Measurements from ENCODE around the gene OXCT1.
"Not testable (repeated sequence)": the region's sequence is repeated elsewhere in the genome, so short reads cannot be mapped to it uniquely, and the experiment has no call there.

The OXCT1 gene

DNA sequence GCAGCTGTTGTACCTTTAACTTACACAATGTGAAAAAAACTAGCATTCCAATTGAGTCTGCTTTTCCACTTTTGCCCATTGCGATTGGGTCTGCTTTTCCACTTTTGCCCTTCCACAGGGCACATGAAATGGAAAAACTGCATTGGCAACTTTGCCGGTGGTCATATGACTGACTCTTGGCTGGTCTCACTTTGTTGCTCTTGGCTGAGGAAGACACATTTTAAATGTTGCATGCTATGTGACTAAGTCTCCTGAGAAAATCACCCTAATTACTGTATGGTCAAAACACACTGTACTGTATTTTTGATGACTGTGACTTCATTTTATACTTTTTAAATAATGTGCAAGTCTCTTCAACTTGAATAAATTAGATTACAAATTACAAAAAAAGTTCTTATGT, 1.6 kb upstream of the OXCT1 start:
- DNase-seq: no peak

DNA sequence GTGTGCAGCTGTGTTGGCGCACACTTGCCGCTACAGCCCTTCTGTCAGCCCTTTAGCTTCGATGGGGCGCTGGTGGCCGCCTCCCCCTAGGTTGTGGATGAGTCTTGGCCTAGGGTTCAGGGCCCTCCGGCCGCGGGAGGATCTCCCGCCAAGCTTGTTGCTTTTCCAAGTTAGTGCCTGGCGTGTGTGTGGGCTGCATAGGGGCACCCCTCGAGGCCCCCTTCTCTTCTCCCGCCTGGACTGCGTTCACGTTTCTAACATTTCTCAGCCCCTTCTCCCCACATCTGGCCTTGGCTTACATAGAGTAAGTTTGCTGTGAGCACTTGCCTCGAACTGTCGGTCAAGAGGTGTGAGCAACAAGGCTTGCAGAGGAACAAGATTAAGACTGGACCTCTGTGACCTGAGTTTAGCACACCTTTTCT, 413 bp upstream of the OXCT1 start:
- DNase-seq: no peak

DNA sequence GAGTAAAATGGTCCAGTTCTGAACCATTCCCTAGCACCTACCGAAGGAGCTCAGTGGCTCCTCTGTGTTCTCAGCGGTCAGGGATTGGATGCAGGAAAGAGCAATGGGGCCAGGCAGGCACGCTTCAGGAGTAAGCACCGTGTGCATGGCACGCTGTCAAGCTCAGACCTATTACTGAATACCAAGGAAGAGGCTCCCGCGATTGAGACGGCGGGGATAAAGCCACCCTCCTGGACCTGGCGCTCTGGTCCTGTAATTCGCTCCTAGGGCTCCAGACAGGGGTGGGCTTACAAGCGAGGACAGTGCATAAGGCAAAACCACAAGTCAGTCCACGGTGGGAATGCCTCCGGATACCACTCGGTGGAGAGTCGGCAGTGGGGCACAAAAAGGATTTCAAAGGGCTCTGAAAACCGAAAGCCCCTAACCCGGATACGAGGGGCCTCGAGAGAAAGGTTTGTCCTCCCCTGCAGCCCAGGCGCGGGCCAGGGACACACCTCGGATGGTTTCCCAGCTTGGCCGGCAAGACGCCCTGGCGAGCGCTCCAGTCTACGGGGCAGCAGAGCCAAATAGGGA, 988 bp downstream of the OXCT1 start:
- no peak for DNase-seq

DNA sequence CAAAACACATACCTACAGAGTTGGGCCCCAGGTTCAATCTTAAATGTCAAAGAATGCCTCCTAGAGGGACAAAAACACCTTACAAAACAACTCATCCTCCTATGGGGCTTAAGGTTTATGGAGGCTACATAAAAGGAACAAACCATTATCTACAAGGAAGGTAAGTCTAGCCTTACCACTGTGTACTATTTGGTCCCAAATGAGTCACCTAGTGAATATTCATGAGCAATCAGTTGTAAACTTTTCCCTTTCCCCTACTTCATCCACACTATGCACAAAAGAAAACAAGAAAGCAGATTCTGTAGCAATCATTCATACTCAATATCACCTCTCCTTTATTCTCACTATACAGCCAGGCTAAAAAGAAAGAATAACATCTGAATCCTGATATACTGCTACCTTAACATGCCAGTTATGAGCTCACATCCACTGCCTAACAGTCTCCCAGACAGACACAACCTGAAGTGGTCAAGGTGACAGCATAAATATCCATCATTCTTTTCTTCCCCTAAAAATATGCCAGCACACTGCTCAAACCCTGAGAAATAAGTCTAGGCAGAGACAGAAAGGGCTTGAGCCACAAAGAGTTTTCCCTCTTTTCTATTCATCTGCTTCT, 6.2 kb downstream of the OXCT1 start:
- no peak for DNase-seq

DNA sequence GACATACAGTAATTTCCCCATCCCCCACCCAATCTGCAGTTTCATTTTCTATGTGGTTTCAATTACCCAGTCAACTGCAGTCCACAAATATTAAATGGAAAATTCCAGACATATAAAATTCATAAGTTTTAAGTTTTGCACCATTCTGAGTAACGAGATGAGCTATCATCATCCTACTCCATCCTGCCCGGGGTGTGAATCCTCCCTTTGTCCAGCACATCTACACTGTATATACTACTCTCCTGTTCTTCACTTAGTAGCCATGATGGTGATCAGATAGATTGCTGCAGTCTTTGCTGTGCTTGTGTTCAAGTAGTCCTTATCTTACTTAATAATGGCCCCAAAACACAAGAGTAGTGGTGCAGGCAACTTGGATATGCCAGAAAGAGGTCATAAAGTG, 11.3 kb downstream of the OXCT1 start:
- DNase-seq: no peak

DNA sequence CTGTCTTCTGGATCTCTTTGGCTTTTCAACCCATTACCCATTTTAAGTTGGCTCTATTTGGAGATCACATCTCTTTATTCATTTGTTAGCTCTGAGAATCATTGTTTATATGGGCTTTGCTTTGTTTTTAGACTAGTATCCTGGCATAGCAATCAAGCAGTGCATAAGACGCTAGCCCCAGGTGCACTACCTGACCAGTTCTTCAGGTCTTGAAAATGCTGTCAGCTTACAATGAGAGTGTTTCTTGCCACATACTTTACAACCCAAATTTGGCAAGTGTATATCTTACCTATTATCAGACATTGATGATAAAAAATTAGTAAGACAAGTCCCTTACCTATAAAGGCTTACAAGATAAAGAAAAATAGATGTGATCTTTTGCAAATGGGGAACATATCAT, 12.2 kb downstream of the OXCT1 start:
- no peak for DNase-seq

DNA sequence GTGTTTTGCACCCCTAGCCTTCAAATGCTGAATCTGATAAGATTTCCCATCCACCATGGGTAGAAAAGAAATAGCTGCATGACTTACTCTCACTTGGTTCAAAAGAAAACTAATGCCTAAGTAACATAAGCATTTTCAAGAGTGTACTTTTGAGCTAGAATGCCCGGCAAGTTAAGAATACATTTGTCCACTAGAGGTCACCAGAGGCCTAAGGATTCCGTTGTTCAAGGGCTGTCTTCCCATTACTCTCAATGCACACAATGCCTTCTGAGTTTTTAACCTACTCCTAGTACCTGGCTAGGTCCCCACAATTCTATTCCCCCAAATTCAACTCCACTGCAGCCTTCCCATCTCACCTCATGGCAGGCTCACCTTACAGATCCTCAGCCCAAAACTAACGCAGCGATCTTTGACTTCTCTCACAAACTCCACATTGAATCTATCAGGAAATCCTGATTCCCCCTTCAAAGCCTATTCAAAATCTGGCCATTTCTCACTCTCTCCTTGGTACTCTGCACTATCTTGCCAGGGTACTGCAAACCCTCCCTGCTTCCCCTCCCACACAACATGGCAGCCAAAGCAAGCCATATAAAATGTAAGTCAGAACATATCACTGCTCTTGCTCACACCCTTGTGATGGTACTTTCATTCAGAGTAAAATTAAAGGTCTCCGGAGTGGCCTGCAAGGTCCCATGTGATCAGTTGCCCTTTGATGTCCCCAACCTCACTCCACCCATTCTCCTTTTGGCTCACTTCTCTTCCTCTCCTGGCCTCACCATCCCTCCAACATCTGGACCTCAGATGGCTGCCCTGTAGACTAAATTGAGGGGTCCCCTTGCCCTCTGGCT, 13.4 kb downstream of the OXCT1 start:
- peak; percentile 53 to 82 for DNase-seq

DNA sequence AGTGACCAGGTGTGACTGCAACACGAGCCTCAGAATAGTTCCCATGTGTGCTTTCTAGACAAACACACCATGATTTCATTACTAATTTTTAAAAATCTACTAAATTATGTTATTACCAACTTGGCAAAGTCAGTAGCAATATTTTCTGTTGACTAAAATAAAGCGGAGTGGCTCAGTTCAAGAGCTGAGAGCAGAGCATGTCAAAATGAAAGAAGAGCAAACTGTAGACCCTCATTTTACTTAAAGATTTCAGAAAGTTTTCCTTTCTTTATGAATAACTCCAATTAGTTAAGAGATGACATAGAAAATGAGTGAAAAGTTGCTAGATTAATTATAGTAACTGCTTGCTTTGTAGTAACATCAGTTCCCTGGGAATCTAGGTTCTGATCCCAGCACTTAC, 17.9 kb downstream of the OXCT1 start:
- no peak for DNase-seq

DNA sequence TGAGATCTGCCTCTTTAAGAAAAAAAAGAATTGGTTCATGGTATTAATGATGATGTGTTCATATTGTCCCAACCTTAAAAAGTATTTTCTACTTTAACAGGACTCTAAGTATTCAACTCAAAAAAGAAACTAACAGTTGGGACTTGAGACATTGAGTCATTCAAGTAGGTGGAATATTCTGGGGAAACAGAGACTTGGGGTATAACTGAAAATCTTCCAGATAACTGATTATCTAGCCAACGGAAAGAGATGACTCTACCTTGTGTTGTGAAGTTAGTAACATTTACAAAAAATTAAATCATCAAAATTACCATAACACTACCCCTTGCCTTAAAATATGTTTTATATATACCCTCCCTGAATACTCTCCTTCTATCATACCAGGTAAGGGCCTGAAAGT, 19.1 kb downstream of the OXCT1 start:
- DNase-seq: no peak

DNA sequence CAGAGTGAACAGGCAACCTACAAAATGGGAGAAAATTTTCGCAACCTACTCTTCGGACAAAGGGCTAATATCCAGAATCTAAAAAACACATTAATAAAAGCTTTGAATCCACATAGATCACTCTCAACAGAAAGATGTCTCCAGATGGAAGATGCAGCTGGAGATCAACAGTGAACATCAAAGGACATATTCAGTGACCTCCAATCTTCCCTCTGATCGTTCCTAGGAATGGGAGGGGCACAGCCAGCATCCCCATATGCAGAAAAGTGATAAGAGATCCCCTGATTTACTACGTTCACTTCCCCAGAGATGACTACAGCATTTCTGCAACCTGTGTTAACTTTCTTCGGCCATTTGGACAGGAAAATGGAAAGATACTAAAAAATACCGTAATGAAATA, 21.2 kb downstream of the OXCT1 start:
- DNase-seq: no peak

DNA sequence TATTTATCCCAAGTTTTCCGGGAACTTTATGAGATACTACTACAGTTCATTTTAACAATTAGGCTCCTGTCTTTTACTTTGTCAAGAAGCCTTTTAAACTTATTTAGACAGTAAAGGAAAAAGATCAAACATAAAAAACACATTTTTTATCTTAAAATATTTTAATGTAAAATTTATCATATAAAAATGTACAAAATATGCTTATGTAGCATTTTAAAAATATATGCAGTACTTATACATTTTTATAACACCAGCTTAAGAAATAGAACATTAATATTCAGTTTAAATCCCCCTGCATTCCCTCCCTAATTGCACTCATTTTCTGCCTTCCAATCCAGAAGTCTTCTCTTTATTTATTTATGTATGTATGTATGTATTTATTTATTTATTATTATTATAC, 24.5 kb downstream of the OXCT1 start:
- not testable (repeated sequence) for DNase-seq

DNA sequence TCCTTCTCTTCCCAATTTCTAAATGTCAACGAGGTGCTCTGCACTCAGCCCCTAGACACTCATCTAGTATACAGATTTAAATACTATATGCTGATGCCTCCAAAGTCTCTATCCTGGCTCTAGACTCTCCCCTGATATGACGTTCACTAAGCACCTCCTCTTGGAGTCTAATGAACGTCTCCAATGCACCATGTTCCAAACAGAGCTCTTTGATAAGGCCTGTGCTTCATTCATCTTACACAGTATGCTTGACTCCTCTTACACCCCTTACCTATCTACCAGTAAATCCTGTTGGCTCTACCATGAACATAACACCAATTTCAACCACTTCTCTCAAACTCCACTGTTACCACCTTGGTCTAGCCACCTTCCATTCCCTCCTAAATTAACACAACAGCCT, 25.7 kb downstream of the OXCT1 start:
- DNase-seq: no peak

DNA sequence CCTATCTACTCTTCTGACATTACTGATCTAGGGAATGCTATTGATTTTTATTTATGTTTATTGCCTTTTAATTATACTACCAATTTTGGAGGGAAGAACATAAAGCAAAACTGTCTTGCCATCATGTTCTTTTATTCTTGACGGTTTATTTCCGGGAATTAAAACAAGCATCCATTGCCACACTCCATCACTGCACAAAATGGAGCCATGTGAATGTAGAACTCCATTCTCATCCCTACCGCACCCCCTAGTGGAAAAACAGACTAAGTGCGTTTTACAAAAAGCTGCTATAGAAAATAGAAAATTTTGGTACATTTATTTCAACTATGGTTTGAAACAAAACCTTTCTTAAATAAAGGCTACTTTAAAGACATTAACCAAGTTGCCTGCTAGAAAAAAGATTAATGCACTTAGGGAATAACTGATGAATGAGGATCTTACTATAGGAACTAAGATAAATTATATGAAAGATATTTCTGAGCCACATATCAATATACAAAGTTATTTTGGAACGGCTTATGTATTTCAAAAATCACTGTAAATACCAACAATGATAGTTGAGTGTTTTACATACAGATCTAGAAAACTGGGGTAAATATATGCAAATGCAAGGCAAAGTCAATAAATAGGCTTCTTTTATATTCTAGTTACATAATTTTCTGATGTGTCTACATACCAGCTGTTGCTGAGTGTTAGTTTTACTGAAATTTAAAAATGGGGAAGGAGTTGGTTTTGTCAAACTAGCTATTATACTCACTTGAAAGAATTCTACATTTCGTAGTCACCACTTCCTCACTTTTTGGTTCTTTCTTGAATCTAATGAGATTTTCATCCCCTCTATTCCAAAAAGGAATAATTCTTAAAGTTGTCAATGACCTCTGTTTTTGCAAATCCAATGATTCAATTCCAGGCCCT, 26.5 kb downstream of the OXCT1 start:
- peak; percentile 37 to 52 for DNase-seq

DNA sequence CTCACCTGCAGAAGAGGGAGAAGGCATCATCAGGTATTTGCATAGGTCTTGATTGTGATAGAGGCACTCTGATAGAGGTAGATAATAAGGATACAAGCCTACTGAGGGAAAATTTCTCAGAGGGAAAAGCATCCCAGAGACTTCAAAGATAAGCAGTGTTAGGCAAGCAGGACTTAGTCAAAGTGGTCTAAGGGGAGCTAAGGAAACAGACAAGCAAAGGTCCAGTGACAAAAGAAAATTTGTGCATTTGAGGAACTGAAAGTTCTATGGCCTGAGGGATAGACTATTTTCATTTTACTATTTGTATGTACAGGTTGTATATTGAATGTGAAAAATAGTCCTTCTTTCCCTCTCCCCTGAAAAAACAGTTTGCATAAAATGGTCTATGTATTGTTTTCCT, 27.4 kb downstream of the OXCT1 start:
- no peak for DNase-seq

DNA sequence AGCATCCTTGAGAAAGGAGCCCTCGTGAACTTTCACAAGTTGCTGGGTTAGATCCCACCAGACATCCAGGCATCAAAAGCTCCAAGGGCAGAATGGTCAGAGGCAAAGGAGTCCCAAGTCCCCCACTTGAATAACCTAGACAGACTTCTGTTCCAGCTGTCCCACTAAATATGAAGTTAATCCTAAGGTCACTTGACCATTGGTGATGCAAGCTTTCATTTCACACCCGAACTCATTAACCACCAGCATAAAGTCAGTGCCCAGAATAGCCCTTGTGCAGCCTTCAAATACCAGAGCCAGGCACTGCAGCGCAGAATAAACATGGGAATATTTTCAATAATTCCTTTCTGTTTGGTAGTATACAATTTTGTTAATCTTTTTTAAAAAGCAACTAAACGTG, 28.9 kb downstream of the OXCT1 start:
- no peak for DNase-seq

DNA sequence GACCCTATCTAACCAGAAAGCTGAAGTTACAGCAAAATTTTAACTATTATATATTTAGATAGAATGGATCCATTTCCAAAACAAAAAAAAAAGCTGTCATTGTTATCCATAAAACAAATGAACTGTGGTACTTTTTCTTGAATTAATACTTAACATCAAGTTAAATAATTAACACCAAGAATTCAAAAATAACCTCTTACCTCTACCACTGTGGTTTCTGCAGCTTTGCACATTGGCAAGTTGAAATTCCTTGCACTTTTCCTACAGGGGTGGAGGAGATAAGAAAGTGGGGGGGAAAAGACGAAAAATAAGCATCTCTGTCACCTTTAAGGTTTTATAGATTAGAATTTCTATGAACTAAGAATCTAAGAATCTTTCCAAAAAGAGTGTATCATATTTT, 30.0 kb downstream of the OXCT1 start:
- no peak for DNase-seq

DNA sequence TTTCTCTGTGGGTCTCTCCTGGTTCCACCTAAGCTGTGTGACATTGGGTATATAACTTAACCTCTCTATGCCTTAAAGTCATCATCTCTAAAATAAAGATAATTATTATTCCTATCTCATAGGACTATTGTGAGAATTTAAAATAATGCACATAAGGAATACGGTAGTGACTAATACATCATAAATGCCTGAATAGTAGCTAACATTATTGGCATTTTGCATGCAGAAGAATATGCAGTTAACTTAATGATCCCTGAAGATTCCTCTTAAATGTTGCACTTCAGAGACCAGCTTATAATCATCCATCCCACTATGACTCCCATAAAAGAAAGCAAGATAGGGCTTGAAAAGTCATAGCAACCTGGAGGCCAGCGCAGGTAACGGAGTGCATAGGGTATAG, 32.4 kb downstream of the OXCT1 start:
- DNase-seq: no peak

DNA sequence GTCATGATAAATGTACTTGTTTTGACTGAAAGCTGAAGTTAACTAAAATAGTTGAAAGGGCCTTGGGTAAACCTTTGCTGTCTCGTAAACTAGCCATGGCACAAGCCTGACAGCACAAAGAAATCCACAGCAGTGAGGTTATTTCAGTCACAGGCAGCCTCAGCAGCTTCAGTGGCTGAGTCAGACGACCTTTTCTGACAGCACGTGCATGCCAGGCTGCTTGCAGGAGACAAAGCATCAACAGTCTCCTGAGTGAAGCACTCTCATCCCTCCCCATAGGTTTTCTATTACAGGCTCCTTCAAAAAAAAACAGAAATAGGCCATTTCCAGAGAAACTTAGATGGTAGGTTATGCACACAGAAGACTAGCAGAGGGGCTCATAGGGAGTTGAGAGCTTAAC, 34.6 kb downstream of the OXCT1 start:
- DNase-seq: no peak

DNA sequence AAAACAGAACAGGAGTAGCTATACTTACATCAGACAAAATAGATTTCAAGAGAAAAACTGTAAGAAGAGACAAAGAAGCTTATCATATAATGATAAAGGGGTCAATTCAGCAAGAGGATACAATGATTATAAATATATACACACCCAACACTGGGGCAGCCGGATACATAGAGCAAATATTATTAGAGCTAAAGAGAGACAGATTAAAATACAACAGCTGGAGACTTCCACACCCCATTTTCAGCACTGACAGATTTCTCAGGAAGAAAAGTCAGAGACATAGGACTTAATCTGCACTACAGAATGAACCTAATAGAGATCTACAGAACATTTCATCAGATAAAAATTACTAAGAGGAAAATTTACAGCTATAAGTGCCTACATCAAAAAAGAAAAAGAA, 35.7 kb downstream of the OXCT1 start:
- no peak for DNase-seq

DNA sequence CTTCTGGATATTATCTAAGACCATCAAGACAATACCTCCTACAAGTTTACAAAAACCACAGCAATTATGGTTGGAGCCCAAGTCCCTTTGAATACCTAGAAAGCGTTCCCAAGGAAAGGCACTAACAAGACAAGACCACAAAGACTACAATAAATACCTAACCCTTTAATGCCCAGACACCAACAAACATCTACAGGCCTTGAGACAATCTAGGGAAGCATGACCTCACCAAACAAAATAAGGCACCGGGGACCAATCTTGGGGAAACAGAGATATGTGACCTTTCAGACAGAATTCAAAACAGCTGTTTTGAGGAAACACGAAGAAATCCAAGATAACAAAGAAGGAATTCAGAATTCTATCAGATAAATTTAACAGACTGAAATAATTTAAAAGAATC, 37.8 kb downstream of the OXCT1 start:
- no peak for DNase-seq

DNA sequence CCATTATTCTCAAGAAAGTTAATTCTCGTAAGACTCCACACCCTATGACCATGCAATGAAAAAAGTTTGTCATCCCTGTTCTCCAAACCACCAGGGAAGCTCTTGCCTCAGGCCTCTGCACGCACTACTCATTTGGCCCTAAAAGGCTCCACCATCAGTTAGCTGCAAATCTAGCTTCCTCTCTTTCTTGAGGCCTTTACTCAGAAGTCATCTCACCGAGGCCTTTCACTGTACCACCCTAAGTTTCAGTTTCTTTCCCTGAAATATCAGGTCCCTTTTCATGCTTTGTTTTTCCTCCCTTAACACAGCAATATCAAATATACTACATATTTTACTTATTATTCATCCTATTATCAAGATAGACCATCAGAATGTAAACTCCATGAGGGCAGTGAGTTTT, 39.1 kb downstream of the OXCT1 start:
- DNase-seq: no peak

DNA sequence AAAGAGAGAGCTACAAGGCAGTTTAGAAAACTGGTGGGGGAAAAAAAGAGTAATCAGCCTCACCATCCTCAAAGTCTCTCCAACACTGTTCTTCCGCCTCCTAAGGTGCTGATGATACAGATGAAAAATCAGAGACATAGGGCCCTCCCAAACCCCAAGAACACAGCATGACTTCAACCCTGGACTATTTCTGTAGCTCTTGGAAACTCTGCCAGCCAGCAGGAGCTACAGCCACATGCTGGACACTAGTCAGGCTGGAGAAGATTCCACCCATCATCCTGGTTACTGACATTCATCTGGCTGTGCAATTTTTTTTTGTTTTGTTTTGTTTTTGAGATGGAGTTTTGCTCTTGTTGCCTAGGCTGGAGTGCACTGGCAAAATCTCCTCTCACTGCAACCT, 42.4 kb downstream of the OXCT1 start:
- DNase-seq: no peak

DNA sequence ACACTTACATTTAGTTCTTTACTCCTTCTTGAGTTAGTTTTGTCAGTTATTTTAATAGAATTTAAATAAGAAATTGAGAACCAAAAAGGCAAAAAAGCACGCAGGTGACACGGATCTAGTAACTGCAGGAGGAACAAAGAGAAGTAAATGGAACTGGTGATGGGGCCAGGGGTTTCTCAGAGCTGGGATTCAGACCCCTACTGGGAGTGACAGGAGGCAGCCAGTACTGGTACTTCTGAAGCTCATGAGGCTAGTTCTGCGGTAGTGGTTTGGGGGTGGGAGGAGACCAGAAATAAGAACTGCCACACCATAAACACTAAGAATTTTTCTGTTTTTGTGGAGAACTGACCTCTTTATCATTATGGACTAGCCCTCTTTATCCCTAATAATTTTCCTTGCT, 48.2 kb downstream of the OXCT1 start:
- DNase-seq: no peak

All from AML-193 (cell line).